Activated T-cell treated with anti-CD3 and anti-CD28 coated beads, Interleukin-2, amount 50 U/mL, for 48 hours (primary cell): ENCODE measurements around the gene FAM117B.
"Not testable (repeated sequence)": the region's sequence is repeated elsewhere in the genome, so short reads cannot be mapped to it uniquely, and the experiment has no call there.

Experiments
- DNase-seq, 2 experiments: peaks; one replicate each; pipeline ENCODE4 v3.0.0-alpha.2; 2020

Gene FAM117B

DNA sequence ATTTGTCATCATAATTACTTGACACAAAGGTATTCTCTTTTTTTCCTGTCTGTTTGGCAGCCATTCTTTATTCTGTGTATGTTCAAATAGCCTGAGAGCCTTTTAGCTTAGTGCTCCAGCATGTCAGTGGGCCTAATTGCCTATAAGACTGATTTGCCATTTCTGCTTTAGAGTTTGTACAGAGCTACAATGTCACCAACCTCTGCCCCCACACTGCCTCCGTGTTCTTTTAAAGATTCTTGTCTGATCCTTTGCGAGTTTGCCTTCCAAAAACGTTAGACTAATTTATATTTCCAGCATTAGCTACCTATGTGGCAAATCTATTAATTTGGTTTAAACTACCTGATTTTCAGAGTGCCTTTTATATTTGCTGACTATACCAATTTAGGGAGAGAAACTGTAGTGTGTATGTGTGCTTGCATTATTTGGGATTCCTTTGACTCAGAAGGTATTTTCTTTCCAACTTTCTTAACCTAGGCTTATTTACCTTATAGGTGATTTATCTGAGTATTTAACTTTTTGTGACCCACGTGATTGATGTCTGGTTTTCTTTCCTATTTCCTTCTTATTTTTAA, 70.8 kb downstream of the FAM117B start:
- no peak for DNase-seq

DNA sequence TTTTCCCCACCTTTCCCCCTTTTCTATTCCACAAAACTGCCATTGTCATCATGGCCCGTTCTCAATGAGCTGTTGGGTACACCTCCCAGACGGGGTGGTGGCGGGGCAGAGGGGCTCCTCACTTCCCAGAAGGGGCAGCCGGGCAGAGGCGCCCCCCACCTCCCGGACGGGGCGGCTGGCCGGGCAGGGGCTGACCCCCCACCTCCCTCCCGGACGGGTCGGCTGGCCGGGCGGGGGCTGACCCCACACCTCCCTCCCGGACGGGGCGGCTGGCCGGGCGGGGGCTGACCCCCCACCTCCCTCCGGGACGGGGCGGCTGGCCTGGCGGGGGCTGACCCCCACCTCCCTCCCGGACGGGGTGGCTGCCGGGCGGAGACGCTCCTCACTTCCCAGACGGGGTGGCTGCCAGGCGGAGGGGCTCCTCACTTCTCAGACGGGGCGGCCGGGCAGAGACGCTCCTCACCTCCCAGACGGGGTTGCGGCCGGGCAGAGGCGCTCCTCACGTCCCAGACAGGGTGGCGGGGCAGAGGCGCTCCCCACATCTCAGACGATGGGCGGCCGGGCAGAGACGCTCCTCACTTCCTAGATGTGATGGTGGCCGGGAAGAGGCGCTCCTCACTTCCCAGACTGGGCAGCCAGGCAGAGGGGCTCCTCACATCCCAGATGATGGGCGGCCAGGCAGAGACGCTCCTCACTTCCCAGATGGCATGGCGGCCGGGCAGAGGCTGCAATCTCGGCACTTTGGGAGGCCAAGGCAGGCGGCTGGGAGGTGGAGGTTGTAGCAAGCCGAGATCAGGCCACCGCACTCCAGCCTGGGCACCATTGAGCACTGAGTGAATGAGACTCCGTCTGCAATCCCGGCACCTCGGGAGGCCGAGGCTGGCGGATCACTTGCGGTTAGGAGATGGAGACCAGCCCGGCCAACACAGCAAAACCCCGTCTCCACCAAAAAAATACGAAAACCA, 80.5 kb downstream of the FAM117B start:
- DNase-seq = not testable (repeated sequence)

DNA sequence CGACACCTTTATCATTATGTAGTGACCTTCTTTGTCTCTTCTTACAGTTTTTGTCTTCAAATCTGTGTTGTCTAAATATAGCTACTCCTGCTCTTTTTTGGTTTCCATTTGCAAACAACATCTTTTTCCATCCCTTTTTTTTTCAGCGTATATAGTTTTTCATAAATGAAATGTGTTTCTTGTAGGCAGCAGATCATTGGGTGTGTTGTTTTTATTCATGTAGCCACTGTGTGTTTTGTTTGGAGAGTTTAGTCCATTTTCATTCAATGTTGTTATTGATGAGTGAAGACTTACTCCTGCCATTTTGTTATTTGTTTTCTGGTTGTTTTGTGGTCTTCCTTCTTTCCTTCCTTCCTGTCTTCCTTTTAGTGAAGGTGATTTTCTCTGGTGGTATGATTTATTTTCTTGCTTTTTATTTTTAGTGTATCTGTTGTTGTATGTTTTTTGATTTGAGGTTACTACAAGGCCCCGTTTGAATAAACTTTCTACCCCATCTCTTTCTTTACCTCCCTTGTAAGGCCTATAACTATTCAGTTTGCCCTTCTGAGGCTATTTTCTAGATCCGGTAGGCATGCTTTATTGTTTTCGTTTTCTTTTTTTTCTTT, 81.4 kb downstream of the FAM117B start:
- DNase-seq = no peak

DNA sequence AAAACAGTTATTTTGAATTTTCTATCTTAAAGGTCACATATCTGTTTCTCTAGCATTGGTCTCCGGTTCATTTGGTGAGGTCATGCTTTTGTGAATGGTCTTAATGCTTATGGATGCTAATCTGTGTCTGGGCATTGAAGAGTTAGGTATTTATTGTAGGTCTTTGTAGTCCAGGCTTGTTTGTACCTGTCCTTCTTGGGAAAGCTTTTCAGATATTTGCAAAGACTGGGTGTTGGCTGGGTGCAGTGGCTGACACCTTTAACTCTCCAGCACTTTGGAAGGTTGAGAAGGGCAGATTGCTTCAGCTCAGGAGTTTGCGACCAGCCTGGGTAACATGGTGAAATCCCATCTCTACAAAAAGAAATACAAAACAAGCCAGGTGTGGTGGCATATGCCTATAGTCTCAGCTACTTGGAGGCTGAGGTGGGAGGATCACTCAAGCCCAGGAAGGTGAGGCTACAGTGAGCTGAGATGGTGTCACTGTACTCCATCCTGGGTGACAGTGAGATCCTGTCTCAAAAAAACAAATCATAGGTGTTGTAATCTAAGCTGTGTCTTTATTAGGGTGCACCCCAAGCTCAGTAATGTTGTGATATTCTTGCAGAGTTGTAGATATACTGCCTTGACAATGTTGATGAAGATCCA, 82.3 kb downstream of the FAM117B start:
- DNase-seq = no peak

DNA sequence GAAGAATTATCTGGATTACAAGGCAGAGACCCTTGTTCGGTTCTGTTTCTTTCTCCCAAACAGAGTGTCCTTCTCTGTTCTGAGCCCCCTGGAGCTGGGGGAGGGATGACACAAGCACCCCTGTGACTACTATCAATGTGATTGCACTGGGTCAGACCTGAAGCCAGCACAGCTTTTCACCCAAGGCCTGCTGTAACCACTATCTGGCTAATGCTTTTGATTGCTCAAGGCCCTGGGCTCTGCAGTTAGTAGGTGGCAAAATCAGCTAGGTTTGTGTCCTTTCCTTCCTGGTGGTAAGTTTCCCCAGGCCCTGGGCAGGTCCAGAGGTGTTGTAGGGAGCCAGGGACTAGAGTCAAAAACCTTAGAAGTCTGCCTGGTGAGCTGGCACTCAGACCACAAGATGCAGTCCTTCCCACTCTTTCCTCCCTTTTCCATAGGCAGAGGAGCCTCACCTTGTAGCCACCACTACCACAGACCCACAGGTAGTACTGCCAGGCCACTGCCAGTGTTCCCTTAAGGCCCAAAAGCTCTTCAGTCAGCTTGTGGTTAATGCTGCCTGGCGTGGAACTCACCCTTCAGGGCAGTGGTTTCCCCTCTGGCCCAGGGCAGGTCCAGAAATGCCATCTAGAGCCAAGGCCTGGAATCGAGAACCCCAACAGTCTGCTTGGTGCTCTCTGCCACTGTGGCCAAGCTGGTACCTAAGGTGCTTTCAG, 83.0 kb downstream of the FAM117B start:
- no peak for DNase-seq

DNA sequence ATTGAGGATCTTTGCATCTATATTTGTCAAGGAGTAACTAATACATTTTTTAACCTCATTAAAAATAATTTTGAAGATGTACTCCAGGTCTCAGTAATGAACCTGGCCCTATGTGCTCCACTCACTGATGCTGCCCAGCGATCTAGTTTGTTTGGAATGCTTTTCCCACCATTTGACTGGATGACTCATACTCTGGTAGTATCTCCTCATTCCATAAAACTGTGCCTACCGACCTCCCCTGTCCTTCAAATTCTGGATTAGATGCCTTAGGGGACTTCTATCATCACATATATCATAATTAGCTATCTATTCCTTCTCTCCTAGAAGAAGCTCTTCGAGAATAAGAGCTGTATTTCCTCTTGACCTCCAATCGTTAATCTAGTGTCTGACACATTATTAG, 83.8 kb downstream of the FAM117B start:
- no peak for DNase-seq

DNA sequence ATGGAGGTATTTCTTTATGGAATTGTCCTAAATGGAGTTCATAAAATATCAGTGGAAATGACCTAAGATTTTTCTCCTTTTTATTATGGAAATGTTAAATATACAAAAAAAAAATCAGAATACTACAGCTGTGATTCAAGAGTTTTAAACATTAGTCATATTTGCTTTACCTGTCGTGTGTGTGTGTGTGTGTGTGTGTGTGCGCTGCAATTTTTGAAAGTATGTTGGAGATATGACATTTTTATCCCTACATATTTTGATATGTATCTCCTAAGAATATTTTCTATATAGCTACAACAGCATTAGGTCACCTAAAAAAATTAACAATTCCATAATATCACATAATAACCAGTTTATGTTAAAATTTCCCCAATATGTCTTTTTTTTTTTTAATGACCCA, 85.5 kb downstream of the FAM117B start:
- no peak for DNase-seq

DNA sequence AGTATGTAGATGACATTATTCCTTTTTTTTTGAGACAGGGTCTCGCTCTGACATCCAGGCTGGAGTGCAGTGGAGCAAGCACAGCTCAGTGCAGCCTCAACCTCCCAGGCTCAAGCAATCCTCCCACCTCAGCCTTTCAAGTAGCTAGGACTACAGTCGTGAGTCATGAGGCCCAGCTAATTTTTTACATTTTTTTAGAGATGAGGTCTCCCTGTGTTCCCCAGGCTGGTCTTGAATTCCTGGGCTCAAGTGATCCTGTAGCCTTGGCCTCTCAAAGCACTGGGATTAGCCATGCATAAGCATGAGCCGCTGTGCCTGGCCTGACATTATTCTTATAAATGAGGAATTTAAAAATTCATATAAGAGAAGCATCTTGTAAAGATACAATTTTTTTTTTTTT, 86.9 kb downstream of the FAM117B start:
- no peak for DNase-seq

DNA sequence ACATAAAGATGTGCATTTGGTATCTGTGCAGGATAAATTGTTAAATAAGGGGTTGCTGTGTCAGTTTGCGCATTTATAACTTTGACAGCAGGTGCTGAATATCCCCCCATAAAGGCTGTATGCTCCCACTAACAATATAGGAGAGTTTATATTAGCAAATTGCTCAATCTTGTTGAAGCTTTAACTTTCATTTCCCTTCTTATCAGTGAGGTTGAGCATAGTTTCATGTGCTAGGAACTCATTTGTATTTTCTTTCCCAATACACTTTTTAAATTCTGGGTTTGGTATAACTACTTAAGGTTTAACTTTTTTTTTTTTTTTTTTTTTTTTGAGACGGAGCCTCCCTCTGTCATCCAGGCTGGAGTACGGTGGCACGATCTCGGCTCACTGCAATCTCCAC, 89.0 kb downstream of the FAM117B start:
- DNase-seq = no peak

DNA sequence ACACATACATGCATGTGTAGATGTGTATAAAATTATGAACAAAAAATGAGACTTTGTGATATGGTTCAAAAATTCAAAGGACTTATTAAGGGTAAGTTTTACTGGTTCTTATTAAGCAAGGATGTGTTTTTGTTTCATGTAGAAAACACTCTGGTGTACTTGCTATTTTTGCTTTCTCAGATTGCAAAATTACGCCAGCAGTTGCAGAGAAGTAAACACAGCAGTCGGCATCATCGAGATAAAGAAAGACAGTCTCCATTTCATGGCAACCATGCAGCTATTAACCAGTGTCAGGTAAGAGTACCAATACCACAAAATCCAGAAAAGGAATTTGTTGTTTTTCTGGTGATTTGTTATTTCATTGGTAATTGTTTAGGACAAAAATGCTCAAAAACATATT, 91.3 kb downstream of the FAM117B start:
- no peak for DNase-seq

DNA sequence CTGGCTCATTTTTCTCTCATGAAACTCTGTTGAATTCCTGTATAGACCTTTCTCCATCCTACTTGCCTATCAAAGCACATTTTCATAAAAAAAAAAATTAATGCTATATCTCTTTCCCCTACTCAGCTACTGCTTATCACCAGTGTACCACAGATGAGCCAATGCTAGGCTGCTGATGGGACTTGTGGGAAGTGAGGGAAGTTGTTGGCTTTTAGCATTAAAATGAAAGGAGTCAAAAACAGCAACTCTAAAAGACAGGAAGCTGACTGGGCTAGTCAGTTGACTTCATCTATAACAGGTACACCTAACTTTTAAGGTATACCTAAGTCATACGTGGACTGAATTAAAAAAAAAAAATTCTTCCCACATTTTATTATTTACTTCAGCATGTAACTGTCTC, 102.1 kb downstream of the FAM117B start:
- DNase-seq = no peak

DNA sequence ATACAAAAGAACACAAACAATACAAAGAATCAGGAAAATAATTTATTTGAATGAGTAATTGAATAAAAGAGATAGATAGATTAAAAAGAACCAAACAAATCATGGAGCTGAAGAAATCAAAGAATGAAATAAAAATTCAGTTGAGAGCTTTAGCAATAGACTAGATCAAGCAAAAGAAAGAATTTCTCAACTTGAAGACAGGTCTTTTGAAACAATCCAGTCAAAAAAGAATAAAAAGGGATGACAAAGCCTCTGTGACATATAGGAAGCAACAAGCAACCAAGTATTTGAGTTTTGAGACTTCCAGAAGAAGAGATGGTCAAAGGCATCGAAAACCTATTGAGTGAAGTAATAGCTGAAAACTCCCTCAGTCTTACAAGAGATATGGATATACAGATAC, 108.8 kb downstream of the FAM117B start:
- no peak for DNase-seq

DNA sequence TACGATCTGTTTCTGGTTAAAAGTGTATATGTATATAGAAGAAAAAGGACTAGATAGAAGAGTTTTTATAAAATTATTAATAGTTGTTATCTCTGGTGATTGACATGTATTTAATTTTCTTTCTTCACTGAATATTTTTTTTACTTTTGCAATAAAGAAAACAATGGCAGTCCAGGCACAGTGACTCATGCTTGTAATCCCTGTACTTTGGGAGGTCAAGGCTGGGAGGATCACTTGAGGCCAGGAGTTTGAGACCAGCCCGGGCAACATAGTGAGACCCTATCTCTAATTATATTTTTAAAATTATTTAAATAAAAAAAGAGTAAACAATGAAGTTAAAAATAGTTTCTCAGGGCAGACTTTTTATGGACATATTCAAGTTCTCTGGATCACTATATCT, 114.7 kb downstream of the FAM117B start:
- DNase-seq = no peak

DNA sequence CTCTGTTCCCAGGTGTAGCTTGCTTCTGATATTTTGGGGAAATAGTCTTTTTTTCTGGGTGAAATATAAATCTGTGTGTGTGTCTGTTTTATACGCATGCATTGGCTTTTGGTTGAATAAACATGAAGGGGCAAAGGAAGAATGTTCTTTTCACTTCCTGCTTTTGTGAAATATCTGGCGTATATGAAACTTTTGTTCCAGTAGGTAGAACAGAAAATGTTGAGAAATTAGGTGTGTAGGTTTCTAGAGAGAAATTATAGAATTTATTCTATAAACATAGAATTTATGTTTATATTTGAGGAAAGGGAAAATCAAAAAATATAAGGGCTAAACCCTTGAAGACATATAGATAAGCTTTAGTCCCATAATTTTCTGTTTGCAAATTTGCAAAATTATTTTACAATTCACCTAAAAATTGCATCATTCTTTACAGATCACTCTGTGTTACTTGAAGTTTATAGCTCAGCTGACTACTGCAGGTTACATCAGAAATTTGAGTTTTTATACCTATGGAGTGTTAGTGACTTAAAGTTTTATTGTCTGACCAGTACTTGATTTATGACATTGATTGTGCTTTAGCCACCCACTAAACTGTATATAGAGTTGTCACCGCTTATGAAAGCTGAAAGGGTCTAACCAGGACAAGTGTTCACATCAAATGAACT, 116.1 kb downstream of the FAM117B start:
- DNase-seq = no peak

DNA sequence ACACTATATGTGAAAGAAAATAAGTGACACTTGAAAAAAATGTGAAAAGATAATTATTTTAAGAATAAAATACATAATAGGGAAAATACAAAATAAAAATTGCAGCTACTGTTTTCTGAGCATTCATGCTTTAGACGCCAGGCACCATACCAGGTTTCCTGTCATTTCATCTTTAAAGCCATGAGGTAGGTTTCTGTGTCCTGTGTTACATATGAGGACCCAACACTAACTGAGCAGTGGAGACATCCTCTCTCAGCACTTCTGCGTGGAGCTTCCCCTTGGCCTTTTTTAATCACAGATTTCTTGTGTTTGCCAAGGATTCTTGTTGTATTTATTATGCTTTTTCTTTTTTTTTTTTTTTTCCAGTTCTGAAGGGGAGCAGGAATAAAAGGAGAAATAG, 117.3 kb downstream of the FAM117B start:
- DNase-seq = no peak

DNA sequence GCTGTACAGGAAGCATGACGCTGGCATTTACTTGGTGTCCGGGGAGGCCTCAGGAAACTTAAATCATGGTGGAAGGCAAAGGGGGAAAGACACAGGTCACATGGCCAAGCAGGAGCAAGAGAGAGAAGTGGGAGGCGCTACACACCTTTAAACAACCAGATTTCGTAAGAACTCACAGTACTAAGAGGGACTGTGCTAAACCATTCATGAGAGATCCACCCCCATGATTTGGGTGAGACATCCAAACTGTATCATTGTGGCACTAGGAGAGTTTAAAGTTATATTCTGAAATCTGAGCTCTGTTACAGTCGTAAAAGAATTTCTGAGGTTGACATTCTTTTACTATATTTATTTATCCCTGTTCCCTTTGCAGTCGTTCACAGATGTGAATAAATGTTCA, 120.2 kb downstream of the FAM117B start:
- no peak for DNase-seq

DNA sequence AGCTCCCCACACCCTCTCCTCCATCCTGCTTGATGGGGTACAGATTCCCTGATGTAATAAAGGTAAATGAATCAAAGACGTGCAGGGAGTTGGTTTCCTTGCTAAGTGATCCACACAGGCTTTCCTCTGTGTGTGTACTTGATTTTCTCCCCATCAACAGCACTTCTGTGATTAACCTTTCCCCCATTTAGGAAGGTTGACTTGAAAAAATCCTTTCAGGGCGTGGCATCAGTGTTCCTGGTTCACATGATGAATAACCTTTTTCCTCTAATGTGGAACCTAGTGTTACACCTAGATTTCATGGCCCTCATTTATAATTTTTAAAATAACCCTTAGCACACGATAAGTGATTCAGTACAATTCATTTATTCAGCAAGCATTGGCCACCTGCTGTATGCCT, 121.8 kb downstream of the FAM117B start:
- no peak for DNase-seq

DNA sequence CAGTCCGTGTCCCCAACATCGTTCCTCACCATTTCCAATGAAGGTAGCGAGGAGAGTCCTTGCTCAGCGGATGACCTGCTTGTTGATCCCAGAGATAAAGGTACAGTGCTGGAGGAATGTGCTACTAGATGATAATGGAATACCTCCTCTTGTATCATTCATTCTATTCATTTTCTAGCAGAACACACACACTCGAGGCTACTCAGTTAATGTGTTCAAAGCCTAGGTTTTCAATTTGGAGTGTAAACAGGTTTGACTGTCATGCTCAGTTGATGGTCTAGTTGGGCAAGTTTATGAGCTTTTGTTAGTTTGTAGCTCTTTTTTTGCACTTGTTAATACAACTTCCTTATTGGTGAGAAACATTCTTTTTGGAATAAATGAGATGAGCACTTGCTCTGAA, 122.6 kb downstream of the FAM117B start:
- no peak for DNase-seq

DNA sequence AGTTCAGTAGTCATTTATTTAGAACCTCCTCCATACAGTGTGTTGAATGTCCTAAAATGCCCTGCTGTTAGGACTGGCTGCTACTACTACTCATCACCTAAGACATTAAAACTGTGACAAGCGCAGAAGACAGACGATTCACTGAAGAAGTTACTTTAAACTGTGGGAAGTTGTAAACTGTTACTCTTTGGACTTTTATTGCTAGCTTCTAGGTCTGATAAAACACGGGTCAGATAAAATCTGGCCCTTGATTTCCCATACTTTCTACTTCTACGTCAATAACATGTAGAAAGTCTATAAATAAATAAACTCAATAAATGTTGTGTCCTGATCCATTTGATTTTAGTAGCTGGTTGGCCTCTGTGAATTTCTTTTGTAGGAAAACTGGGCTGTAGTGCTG, 123.4 kb downstream of the FAM117B start:
- DNase-seq = no peak

DNA sequence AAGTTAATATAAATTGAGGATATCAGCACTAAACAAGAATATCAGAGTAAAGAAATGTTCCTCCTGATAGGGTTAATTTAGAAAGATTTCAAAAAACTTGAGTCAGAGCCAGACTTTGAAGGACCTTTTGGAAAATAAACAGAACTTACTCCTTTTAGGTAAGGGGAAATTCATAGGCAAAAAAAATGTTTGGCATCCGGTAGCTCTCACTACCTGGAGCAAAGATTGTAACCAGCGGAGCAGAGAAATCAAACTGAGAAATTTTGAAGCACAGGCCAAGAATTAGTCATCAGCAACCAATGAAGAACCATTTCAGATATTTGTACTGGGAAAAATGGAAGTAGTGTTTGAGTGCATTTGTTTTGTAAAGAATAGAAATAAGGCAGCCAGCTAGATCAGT, 123.8 kb downstream of the FAM117B start:
- DNase-seq = no peak

DNA sequence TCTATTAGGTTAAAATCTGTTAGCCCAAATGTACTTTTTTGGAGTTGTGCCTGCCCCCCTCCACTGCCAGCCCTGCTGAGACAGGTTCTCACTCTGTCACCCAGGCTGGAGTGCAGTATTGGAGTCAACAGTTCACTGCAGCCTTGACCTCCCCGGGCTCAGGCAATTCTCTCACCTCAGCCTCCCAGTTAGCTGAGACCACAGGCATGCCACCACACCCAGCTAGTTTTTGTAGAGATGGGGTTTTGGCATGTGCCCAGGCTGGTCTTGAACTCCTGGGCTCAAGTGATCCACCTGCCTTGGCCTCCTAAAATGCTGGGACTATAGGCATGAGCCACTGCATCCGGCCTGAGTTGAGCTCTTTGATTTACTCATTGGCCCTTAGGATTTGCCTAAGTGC, 126.1 kb downstream of the FAM117B start:
- DNase-seq = no peak

DNA sequence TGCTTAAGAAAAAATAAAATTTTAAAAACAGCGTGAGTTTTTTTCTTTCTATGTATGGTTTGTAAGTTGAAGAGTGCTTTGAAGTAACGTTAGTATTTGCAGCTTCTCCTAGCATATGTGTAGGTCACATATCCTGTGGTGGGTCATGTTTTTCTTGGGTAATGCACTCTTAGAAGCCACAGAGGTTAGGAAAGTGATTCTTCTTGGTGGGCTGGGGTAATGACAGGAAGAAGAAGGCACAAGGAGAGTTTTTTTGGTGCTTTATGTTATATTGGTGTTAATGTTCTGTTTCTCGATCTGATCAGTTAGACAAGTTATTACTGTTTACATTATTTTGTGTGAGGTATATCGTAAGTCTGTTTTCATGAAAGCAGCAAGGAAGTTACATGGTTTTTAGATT, 127.8 kb downstream of the FAM117B start:
- DNase-seq = no peak
